Peyer's patch (tissue), 4 donors: Measurements from ENCODE around the gene USP32.

Experiments used
- POLR2A ChIP-seq, 2 donors: fragments of 450-650 bp; IDR thresholded peaks; one replicate each; pipeline ENCODE4 v1.5.1; 2017; ENCODE audit warnings: antibody characterized with exemption in 2 of 2, mild to moderate bottlenecking in 2 of 2, moderate library complexity in 2 of 2
- TF ChIP-seq, protein P1 (sequence below), 6 experiments: fragments of 450-650 bp in 4 of 6; fragments of 200-600 bp in 2 of 6; sonication (generic) in 1 of 6; IDR thresholded peaks; one replicate each; pipeline ENCODE4 v1.5.1; 2017 to 2019; ENCODE audit warnings: antibody characterized with exemption in 6 of 6, mild to moderate bottlenecking in 3 of 6, moderate library complexity in 1 of 6

GRCh38 chr17:60139438-60140285 lies 252.3 kb downstream of the USP32 start:
- TF ChIP-seq, protein P1, sequence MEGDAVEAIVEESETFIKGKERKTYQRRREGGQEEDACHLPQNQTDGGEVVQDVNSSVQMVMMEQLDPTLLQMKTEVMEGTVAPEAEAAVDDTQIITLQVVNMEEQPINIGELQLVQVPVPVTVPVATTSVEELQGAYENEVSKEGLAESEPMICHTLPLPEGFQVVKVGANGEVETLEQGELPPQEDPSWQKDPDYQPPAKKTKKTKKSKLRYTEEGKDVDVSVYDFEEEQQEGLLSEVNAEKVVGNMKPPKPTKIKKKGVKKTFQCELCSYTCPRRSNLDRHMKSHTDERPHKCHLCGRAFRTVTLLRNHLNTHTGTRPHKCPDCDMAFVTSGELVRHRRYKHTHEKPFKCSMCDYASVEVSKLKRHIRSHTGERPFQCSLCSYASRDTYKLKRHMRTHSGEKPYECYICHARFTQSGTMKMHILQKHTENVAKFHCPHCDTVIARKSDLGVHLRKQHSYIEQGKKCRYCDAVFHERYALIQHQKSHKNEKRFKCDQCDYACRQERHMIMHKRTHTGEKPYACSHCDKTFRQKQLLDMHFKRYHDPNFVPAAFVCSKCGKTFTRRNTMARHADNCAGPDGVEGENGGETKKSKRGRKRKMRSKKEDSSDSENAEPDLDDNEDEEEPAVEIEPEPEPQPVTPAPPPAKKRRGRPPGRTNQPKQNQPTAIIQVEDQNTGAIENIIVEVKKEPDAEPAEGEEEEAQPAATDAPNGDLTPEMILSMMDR (IDR thresholded peaks at IDR 0.05): peak in 4 of 6 experiments; percentile 49 to 70 (median 69)
- TF ChIP-seq POLR2A (IDR thresholded peaks at IDR 0.05): no peak
